Astrocyte (in vitro differentiated cells and primary cell): ENCODE results near the gene KPNA3.

Experiments used
- EZH2 ChIP-seq: IDR thresholded peaks from 2 replicates; pipeline ENCODE4 v1.6.1; 2012; ENCODE audit warnings: mild to moderate bottlenecking, low read length, inconsistent platforms; ENCODE audit not compliant: insufficient read depth
- TF ChIP-seq, protein P1 (sequence below): IDR thresholded peaks from 2 replicates; pipeline ENCODE4 v1.5.1; 2011; ENCODE audit warnings: low read depth, mild to moderate bottlenecking, inconsistent platforms, low read length, moderate library complexity; ENCODE audit not compliant: insufficient read depth

DNA sequence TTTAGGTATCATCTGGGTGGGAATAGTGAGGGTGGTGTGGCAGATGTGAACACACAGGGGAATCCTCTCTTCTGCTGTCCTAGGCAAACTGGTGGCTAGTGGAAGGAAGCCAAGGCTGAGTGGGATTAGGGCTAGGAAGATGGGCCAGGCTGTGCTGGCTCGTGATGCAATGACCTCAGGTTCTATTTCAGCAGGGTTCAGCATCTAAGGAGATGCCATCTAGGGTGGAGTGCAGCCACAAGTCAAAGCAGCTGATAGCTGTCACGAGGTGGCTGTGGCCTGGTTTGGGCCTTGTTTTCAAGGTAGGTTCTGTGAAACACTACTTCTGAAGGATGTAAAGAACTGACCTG, 142.5 kb downstream of the KPNA3 start:
- TF ChIP-seq, protein P1, sequence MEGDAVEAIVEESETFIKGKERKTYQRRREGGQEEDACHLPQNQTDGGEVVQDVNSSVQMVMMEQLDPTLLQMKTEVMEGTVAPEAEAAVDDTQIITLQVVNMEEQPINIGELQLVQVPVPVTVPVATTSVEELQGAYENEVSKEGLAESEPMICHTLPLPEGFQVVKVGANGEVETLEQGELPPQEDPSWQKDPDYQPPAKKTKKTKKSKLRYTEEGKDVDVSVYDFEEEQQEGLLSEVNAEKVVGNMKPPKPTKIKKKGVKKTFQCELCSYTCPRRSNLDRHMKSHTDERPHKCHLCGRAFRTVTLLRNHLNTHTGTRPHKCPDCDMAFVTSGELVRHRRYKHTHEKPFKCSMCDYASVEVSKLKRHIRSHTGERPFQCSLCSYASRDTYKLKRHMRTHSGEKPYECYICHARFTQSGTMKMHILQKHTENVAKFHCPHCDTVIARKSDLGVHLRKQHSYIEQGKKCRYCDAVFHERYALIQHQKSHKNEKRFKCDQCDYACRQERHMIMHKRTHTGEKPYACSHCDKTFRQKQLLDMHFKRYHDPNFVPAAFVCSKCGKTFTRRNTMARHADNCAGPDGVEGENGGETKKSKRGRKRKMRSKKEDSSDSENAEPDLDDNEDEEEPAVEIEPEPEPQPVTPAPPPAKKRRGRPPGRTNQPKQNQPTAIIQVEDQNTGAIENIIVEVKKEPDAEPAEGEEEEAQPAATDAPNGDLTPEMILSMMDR, result no peak
- no peak for TF ChIP-seq EZH2
